Effector memory CD4-positive, alpha-beta T cell (primary cell): ENCODE measurements around the gene ZCWPW2.

Experiments
- DNase-seq, 3 donors: peaks; one replicate each; pipeline ENCODE4 v3.0.0-alpha.2; 2020
- H3K27ac ChIP-seq: 2 replicates; pipeline ENCODE4 v1.7.0; 2013; ENCODE audit warnings: mild to moderate bottlenecking, low read length, moderate library complexity; ENCODE audit not compliant: insufficient read depth, poor library complexity, severe bottlenecking
- H3K27me3 ChIP-seq: replicated peaks from 2 replicates; pipeline ENCODE4 v1.7.0; 2013; ENCODE audit warnings: mild to moderate bottlenecking, low read length; ENCODE audit not compliant: insufficient read depth, control insufficient read depth, poor library complexity, severe bottlenecking
- H3K36me3 ChIP-seq: 2 replicates; pipeline ENCODE4 v1.7.0; 2013; ENCODE audit warnings: mild to moderate bottlenecking, low read length, moderate library complexity; ENCODE audit not compliant: control insufficient read depth, insufficient read depth
- H3K4me1 ChIP-seq: 2 replicates; pipeline ENCODE4 v1.7.0; 2013; ENCODE audit warnings: low read length, mild to moderate bottlenecking; ENCODE audit not compliant: control insufficient read depth, insufficient read depth, poor library complexity, severe bottlenecking
- H3K4me3 ChIP-seq: 2 replicates; pipeline ENCODE4 v1.7.0; 2013; ENCODE audit warnings: low read length, low read depth, mild to moderate bottlenecking; ENCODE audit not compliant: insufficient read depth, poor library complexity, severe bottlenecking
- H3K9me3 ChIP-seq: 2 replicates; pipeline ENCODE4 v1.7.0; 2013; ENCODE audit warnings: mild to moderate bottlenecking, low read length, moderate library complexity; ENCODE audit not compliant: control insufficient read depth

ZCWPW2 gene

GRCh38 chr3:28485164-28485563, 136.6 kb downstream of the ZCWPW2 start:
- DNase-seq: no peak
- Histone ChIP-seq H3K9me3 (no peaks in the 10 kb centered on the region), H3K27me3 (no peaks in the 10 kb centered on the region), H3K4me1 (no peaks in the 10 kb centered on the region), H3K36me3 (no peaks in the 10 kb centered on the region), H3K27ac (no peak overlapping the region), H3K4me3 (no peak overlapping the region)

GRCh38 chr3:28495301-28495700, 146.8 kb downstream of the ZCWPW2 start:
- Histone ChIP-seq H3K4me3 (no peak overlapping the region), H3K36me3 (no peaks in the 10 kb centered on the region), H3K9me3 (no peaks in the 10 kb centered on the region), H3K27ac (no peak overlapping the region), H3K27me3 (no peaks in the 10 kb centered on the region), H3K4me1 (no peaks in the 10 kb centered on the region)
- no peak for DNase-seq

- Histone ChIP-seq H3K36me3 (no peaks in the 10 kb centered on the region), H3K27me3 (no peaks in the 10 kb centered on the region), H3K4me3 (no peak overlapping the region), H3K27ac (no peak overlapping the region), H3K9me3 (no peaks in the 10 kb centered on the region), H3K4me1 (no peaks in the 10 kb centered on the region)
- no peak for DNase-seq
These were observed 153.9 kb downstream of the ZCWPW2 start for GRCh38 chr3:28502397-28502937.

GRCh38 chr3:28504976-28505375, 156.5 kb downstream of the ZCWPW2 start:
- Histone ChIP-seq H3K4me1 (no peaks in the 10 kb centered on the region), H3K4me3 (no peak overlapping the region), H3K36me3 (no peaks in the 10 kb centered on the region), H3K9me3 (no peaks in the 10 kb centered on the region), H3K27ac (no peak overlapping the region), H3K27me3 (no peaks in the 10 kb centered on the region)
- DNase-seq: no peak

- Histone ChIP-seq H3K36me3 (no peaks in the 10 kb centered on the region), H3K27me3 (no peaks in the 10 kb centered on the region), H3K4me1 (no peaks in the 10 kb centered on the region), H3K27ac (no peak overlapping the region), H3K9me3 (no peaks in the 10 kb centered on the region), H3K4me3 (no peak overlapping the region)
- DNase-seq: no peak
These were observed 173.1 kb downstream of the ZCWPW2 start for GRCh38 chr3:28521663-28522062.

- Histone ChIP-seq H3K9me3 (no peaks in the 10 kb centered on the region), H3K27me3 (no peaks in the 10 kb centered on the region), H3K36me3 (no peaks in the 10 kb centered on the region), H3K4me3 (no peak overlapping the region), H3K27ac (no peak overlapping the region), H3K4me1 (no peaks in the 10 kb centered on the region)
- no peak for DNase-seq
These were observed 193.8 kb downstream of the ZCWPW2 start for GRCh38 chr3:28542351-28542750.

GRCh38 chr3:28544236-28544635, 195.7 kb downstream of the ZCWPW2 start:
- no peak for DNase-seq
- H3K9me3 ChIP-seq: no peaks in the 10 kb centered on the region

GRCh38 chr3:28544831-28545230, 196.3 kb downstream of the ZCWPW2 start:
- no peak for DNase-seq
- H3K27me3 ChIP-seq: no peaks in the 10 kb centered on the region
- H3K4me3 ChIP-seq: no peak overlapping the region
- no peaks in the 10 kb centered on the region for H3K4me1 ChIP-seq
- no peak overlapping the region for H3K27ac ChIP-seq
- H3K36me3 ChIP-seq: no peaks in the 10 kb centered on the region
- no peaks in the 10 kb centered on the region for H3K9me3 ChIP-seq

More at GRCh38 chr3:28544236-28544635, 195.7 kb downstream of the ZCWPW2 start:
- H3K27me3 ChIP-seq: no peaks in the 10 kb centered on the region
- no peaks in the 10 kb centered on the region for H3K36me3 ChIP-seq
- no peak overlapping the region for H3K4me3 ChIP-seq
- no peaks in the 10 kb centered on the region for H3K4me1 ChIP-seq
- no peak overlapping the region for H3K27ac ChIP-seq

GRCh38 chr3:28547677-28548076, 199.2 kb downstream of the ZCWPW2 start:
- Histone ChIP-seq H3K4me1 (no peaks in the 10 kb centered on the region), H3K36me3 (no peaks in the 10 kb centered on the region), H3K27ac (no peak overlapping the region), H3K4me3 (no peak overlapping the region), H3K9me3 (no peaks in the 10 kb centered on the region), H3K27me3 (no peaks in the 10 kb centered on the region)
- DNase-seq: no peak

- H3K4me3 ChIP-seq: no peak overlapping the region
- H3K27ac ChIP-seq: no peak overlapping the region
- no peaks in the 10 kb centered on the region for H3K27me3 ChIP-seq
- no peaks in the 10 kb centered on the region for H3K9me3 ChIP-seq
- DNase-seq: no peak
- no peaks in the 10 kb centered on the region for H3K4me1 ChIP-seq
- no peaks in the 10 kb centered on the region for H3K36me3 ChIP-seq
These were observed 204.7 kb downstream of the ZCWPW2 start for GRCh38 chr3:28553175-28553574.
